Osteoblast (primary cell): ENCODE measurements around the gene NR3C1. TPM values are rescaled to one million over a fixed set of nuclear protein-coding genes. Genes with fewer than 3 reads are reported as not detected.

Experiments used
- DNase-seq: peaks from one replicate; pipeline ENCODE4 v3.0.0; 2011; ENCODE audit warnings: low spot score, mixed read lengths; ENCODE audit not compliant: insufficient read length; ENCODE audit errors: missing footprints
- H2AFZ ChIP-seq: 2 replicates; pipeline ENCODE4 v1.6.0; 2011; ENCODE audit warnings: mild to moderate bottlenecking, low read length
- H3K27ac ChIP-seq: 2 replicates; pipeline ENCODE4 v1.5.1; 2011; ENCODE audit warnings: mild to moderate bottlenecking, low read depth, low read length, moderate library complexity
- H3K27me3 ChIP-seq: 2 replicates; pipeline ENCODE4 v1.6.0; 2012; ENCODE audit warnings: mild to moderate bottlenecking, control low read depth, inconsistent platforms, low read length, moderate library complexity; ENCODE audit not compliant: insufficient read depth
- H3K36me3 ChIP-seq: 2 replicates; pipeline ENCODE4 v1.5.1; 2011; ENCODE audit warnings: mild to moderate bottlenecking, low read length, control low read depth, moderate library complexity; ENCODE audit not compliant: insufficient read depth
- H3K4me1 ChIP-seq: 2 replicates; pipeline ENCODE4 v1.5.1; 2011; ENCODE audit warnings: mild to moderate bottlenecking, low read length, control low read depth, moderate library complexity; ENCODE audit not compliant: insufficient read depth
- H3K4me2 ChIP-seq: 2 replicates; pipeline ENCODE4 v1.6.0; 2011; ENCODE audit warnings: mild to moderate bottlenecking, low read length; ENCODE audit not compliant: insufficient read depth
- H3K4me3 ChIP-seq: fragments of 200-600 bp; sonication (generic); 3 replicates; pipeline ENCODE4 v1.5.1; 2012; ENCODE audit warnings: mild to moderate bottlenecking, low read length, inconsistent platforms; ENCODE audit not compliant: insufficient read depth
- H3K79me2 ChIP-seq: 2 replicates; pipeline ENCODE4 v1.6.0; 2012; ENCODE audit warnings: mild to moderate bottlenecking, low read length, control low read depth, inconsistent platforms; ENCODE audit not compliant: insufficient read depth
- H3K9me3 ChIP-seq: 2 replicates; pipeline ENCODE4 v1.5.1; 2011; ENCODE audit warnings: low read depth, low read length, control low read depth
- H4K20me1 ChIP-seq: 2 replicates; pipeline ENCODE4 v1.6.0; 2012; ENCODE audit warnings: mild to moderate bottlenecking, low read length, control low read depth; ENCODE audit not compliant: insufficient read depth
- total RNA-seq: library from RNA; depleted of rRNA; stranded (reverse); fragments of >200 nt; gene quantifications from 2 replicates; pipeline ENCODE4 v1.2.3, GENCODE V29; 2012
- TF ChIP-seq, protein P1 (sequence below): IDR thresholded peaks from 2 replicates; pipeline ENCODE4 v1.5.1; 2011; ENCODE audit warnings: mild to moderate bottlenecking, low read depth, low read length, moderate library complexity; ENCODE audit errors: extremely low read depth

The NR3C1 gene
- total RNA-seq, 1 donor = 119 TPM

- Histone ChIP-seq H3K79me2 (peaks cover 99% of the 10 kb centered on the region), H3K27me3 (no peaks in the 10 kb centered on the region), H3K9me3 (no peaks in the 10 kb centered on the region), H3K36me3 (no peaks in the 10 kb centered on the region), H4K20me1 (peaks cover 44% of the 10 kb centered on the region), H3K4me3 (no peak overlapping the region), H3K4me1 (peaks cover 46% of the 10 kb centered on the region), H3K27ac (no peak overlapping the region), H2AFZ (no peak overlapping the region), H3K4me2 (no peak overlapping the region)
- no peak for DNase-seq
- TF ChIP-seq, protein P1, sequence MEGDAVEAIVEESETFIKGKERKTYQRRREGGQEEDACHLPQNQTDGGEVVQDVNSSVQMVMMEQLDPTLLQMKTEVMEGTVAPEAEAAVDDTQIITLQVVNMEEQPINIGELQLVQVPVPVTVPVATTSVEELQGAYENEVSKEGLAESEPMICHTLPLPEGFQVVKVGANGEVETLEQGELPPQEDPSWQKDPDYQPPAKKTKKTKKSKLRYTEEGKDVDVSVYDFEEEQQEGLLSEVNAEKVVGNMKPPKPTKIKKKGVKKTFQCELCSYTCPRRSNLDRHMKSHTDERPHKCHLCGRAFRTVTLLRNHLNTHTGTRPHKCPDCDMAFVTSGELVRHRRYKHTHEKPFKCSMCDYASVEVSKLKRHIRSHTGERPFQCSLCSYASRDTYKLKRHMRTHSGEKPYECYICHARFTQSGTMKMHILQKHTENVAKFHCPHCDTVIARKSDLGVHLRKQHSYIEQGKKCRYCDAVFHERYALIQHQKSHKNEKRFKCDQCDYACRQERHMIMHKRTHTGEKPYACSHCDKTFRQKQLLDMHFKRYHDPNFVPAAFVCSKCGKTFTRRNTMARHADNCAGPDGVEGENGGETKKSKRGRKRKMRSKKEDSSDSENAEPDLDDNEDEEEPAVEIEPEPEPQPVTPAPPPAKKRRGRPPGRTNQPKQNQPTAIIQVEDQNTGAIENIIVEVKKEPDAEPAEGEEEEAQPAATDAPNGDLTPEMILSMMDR = no peak
Measured at GRCh38 chr5:143345671-143346440, 57.6 kb downstream of the NR3C1 start.

DNA sequence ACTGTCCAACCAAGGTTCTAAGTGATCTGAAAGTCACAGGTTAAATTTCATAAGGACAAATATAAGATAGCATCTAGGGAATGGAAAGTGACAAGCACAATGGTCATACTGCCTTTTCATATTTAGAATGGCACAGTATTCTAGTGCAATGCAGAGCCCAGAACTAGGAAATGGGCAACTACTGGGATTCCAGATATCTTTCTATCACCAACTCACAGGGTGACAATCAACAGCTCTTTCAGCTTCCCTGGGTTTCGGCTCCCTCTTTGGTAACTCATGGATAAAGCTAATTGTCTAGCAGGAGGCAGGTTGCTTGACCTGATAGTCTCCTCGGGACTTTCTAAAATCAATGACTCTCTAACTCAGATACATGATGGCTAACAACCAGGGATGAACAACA is 60.4 kb downstream of the NR3C1 start:
- Histone ChIP-seq H3K79me2 (peaks cover 99% of the 10 kb centered on the region), H3K36me3 (no peaks in the 10 kb centered on the region), H3K27me3 (no peaks in the 10 kb centered on the region), H3K4me2 (no peak overlapping the region), H3K9me3 (no peaks in the 10 kb centered on the region), H3K4me1 (peaks cover 27% of the 10 kb centered on the region), H2AFZ (no peak overlapping the region), H3K4me3 (no peak overlapping the region), H4K20me1 (peaks cover 23% of the 10 kb centered on the region), H3K27ac (peak overlapping the region; percentile 50)
- DNase-seq = no peak
- TF ChIP-seq, protein P1 = no peak

- no peaks in the 10 kb centered on the region for H3K9me3 ChIP-seq
- TF ChIP-seq, protein P1 = no peak
- peaks cover 3% of the 10 kb centered on the region for H3K36me3 ChIP-seq
- H3K27me3 ChIP-seq = no peaks in the 10 kb centered on the region
- H2AFZ ChIP-seq = no peak overlapping the region
- H3K4me3 ChIP-seq = no peak overlapping the region
- no peak overlapping the region for H3K4me2 ChIP-seq
- peaks cover 23% of the 10 kb centered on the region for H3K4me1 ChIP-seq
- H3K27ac ChIP-seq = peak overlapping the region; percentile 50
- H3K79me2 ChIP-seq = peaks cover 99% of the 10 kb centered on the region
- DNase-seq = no peak
- H4K20me1 ChIP-seq = peaks cover 20% of the 10 kb centered on the region
Measured at GRCh38 chr5:143342607-143343006, 60.9 kb downstream of the NR3C1 start.

DNA sequence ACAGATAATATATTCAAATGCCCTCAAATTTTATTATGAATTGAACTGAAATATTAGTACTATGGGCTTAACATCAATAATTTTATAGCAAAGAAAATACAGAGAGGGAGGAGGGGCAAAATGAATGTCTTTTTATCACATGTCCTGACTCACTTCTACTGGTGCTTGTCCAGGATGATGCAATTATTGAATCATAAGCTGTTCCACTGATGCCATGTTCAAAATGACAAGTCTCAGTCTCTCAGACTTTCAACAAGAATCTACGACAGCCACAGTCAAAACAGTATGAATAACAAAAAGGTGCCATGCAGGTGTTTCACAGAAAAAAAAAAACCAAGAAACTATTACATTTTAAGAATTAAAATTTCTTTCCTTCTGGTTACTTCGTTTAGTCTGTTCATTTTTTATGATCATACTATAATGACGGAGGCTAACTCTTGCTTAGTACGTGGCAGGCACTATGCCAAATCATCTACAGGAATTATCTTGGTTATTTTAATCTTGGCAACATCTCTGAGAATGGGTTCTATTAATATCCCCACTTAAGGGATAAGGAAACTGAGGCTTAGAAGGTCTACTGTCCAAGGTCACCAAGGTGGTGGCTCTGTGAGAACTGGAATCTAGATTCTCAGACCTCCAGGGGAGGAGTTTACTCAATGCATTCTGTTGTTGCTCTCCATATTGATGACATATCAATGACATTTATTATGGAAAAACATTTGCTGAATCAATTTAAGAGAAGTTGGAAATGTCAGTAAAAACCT is 61.5 kb downstream of the NR3C1 start:
- Histone ChIP-seq H3K36me3 (peaks cover 3% of the 10 kb centered on the region), H2AFZ (no peak overlapping the region), H3K79me2 (peaks cover 99% of the 10 kb centered on the region), H3K27ac (peak overlapping the region; percentile 50), H3K4me3 (no peak overlapping the region), H3K9me3 (no peaks in the 10 kb centered on the region), H3K27me3 (no peaks in the 10 kb centered on the region), H3K4me1 (peaks cover 17% of the 10 kb centered on the region), H4K20me1 (peaks cover 20% of the 10 kb centered on the region), H3K4me2 (no peak overlapping the region)
- no peak for DNase-seq
- TF ChIP-seq, protein P1 = no peak
